ENCODE measurements around the gene TRERF1.
"Not testable (repeated sequence)": the region's sequence is repeated elsewhere in the genome, so short reads cannot be mapped to it uniquely, and the experiment has no call there.

TRERF1 gene

GRCh38 chr6:42332916-42333315 lies 118.8 kb downstream of the TRERF1 start:
- DNase-seq = peak; percentile 55

DNA sequence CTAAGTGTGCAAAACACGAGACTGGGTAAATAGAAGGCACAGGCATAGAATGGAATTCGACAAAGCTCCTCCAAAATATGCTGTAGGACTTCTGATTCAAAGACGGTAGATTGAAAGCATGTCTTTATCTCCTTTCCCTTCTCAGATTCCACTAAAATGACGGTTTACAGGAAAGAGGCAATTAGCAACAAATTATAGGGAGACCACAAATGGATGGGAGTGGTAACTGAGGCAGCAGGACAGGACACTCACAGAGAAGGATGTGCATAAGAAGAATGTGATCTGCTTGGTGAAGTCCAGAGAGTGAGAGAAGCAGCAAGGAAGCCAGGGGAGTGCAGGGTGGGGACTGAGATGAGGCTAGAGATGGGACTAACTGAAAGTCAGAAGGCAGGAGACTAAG lies 120.7 kb downstream of the TRERF1 start:
- no peak for DNase-seq

DNA sequence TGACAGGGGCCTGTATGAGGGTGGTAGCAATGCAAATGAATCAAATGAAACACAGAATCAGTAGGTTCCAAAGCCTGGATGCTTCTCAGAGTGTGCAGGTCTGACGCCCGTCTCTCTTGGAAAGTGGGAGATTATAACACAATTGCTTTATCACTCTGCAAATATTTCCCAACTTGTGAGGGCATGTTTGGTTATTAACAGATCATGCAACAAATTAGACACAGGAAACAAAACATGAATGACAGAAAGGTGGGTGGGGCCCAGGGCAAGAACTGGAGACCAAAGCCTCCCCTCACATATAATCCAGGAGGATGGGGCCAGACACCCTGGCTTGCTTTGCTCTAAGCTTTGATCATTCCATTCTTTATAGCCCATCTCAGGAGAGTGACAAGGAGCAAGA lies 125.5 kb downstream of the TRERF1 start:
- no peak for DNase-seq

GRCh38 chr6:42324656-42325324 lies 126.9 kb downstream of the TRERF1 start:
- DNase-seq = not testable (repeated sequence)

- no peak for DNase-seq
These were observed 129.1 kb downstream of the TRERF1 start for GRCh38 chr6:42322676-42323075.

DNA sequence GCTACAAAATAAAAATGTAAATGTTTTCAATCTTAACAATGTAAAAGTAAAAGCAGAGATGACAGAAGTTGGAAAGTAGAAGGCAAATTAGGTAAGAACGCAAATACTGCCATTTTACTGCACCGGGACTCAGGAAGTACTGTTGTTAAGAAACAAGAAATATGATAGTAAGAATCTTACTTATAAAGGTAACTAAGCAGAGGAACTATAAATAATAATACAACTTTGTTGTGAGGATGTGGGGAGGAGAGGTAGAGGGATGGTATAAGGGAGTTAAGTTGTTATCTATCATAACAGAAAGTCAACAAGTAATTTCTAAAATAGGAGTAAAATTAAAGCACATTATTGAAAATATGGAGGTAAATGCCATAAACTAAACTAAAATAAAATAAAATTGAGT lies 129.8 kb downstream of the TRERF1 start:
- no peak for DNase-seq

DNA sequence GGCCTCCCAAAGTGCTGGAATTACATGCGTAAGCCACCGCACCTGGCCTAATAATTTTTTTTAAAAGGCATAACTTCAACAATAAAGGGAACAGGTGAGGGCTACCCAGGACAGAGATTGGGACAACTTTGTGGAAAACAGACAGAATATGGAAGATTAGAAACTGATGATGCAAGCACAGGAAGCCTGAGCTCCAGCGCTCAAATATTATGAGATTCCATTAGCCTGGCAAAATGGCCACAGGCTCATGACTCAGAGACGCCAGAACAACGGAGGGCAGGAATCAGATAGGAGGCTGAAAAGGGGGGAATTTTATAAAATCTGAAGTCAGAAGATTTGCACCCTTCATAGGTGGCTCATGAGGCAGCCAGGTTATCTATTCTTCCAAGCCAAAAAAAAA lies 131.0 kb downstream of the TRERF1 start:
- no peak for DNase-seq

DNA sequence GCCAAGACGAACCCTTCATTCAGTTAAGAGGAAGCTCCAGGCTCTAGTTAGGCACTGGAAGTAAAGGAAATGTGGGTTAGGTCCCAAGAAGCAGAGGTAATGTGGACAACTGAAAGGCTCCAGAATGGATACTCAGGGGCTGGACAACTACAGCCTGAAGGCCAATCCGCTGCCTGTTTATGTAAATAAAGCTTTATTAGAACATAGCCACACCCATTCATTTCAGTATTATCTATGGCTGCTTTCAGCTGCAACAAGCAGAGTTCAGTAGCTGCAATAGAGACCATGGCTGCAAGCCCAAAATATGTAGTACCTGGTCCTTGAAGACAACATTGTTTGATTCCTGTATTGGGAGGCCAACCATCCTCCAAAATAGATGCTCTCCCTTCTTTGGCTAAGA lies 133.2 kb downstream of the TRERF1 start:
- no peak for DNase-seq

DNA sequence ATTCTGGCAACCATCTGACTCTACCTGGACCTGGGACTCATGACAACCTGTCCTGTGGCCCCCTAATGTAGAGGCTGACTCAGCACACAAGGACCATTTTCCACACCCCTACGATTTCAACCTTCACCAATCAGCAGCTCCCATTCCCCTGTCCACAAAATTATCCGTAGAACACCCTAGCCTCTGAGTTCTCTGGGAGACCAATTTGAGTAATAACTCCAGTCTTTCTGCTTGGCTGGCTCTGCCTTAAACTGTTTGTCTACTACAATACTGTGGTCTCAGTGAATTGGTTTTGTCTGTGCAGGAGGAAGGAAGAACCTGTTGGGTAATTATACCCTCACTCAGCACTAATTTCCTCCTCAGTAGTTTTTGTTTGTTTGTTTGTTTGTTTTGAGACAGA lies 134.7 kb downstream of the TRERF1 start:
- DNase-seq = peak; percentile 77

DNA sequence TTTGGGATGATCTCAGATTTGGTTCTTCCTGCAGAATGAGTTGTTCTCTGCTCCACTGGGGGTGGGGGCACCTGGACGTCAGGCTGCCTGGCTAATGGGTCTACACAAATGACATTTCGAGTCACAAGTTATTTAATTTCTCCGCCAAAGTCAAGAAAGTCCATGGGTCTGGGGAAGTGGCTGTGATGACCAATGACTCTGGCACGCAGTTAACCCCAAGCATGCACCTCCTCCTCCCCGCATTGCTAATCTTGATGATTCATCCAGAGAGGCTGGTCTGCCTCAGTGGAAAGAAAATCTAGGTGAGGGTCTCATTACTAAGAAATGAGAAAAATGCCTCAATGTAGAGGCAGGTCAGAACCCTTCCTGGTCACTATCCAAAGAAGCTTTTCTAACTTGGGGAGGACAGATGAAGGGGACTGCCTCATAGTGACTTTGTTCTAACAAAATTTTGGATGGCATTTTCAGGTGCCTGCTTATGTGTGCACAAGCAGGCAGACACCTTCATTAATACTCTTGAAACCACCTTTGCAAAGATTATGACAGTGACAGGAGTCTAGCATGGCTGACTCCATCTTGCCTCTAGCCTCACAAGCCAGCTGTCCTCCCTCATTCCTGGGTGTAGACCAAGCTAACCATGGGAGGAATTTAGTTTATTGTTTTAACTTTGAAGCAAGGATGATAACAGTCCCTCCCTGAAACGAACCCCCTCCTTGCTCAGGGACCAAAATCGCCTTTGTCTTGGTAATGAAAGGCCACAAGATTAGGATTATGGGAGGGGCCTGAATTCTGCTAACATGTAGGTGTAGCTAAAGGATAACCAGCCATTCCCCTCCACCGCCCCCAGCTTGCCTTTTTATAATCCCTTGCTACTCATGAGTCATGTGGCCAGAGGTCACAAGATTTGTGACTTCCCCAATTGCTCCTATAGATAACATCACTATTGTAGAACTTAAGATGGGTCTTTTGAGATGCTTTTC lies 135.4 kb downstream of the TRERF1 start:
- DNase-seq = peak; percentile 84

DNA sequence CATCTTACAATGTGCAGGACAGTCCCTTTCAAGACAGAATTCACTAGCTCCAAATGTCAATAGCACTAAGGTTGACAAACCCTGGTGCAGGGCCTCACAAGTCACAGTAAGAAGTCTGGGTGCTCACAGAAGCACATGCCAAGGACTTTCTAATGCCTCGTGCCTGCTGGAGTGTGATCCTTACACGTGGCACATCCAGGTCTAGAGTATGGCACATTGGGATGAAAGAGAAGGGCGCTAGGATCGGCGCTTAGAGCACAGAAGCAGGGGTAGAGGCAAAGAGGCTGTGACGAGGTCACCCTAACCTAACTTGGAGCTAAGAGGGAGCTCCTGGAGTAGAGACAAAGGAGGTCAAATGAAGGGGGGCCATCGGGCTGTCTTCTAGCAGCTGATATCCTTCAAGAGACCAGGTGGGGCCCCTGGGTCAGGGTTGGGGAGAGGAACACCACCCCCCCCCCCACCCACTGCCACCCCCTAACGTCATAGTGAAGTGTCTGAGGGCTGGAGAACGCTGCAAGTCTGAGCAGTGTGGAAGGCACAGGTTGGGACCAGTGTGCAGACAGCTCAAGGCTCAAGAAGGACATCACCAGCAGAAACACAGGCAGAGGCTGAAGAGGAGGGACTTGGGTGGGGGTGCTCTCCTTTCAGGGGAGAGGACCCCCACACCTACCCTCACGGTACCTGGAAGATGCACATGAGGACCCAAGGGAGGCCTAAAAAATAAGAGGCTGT lies 136.3 kb downstream of the TRERF1 start:
- DNase-seq = no peak

- DNase-seq = no peak
These were observed 137.0 kb downstream of the TRERF1 start for GRCh38 chr6:42314571-42315258.

- DNase-seq = no peak
These were observed 137.7 kb downstream of the TRERF1 start for GRCh38 chr6:42313941-42314570.

DNA sequence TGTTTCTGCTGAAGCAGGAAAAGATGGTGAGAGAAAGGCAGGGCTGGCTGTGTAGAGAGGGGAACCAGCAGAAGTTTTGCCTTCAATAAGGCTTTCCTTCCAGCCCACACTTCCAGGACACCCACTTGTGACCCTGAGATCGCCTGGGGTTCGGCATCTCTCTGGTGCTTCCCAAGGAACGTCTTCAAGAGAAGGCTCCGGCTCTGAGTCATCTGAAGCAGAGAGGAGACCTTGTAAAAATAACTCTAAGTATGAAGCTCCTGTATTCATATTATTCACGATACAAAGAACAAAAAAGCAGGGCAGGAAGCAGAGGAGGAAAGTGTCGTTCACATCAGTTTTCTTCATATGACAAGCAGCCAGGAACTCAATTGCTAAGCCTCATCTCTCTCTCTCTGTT lies 138.7 kb downstream of the TRERF1 start:
- DNase-seq = no peak

- DNase-seq = no peak
These were observed 144.6 kb downstream of the TRERF1 start for GRCh38 chr6:42307141-42307470.

DNA sequence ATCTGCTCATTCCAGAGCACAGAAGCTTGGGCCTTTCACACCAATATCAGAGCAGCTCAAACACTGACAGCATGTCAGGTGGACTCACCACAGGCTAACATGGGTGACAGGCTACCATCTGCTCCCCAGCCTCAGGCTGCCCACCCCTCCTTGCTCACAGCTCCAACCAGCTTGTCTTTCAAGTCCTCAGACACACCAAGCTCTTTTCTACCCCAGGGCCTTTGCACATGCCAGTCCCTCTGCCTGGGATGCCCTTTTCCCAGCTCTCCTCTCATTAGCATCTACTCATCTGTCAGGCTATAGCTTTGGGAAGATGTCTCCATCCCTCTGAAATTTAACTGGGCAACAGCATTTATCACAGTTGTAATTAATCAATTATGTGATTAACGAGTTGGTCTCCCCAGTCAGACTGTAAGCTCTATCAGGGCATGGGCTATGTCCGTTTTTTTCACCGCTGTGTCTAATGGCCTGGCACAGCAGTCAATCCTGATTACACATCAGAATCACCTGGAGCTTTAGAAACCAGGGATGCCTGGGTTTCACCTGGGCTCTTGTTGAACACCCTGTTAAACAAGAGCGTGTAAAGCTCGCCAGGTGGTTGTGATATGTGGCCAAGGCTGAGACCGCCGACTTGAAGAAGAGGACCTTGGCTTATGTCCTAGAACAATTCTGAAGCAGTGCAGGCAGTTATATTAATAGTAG lies 145.1 kb downstream of the TRERF1 start:
- DNase-seq = no peak

DNA sequence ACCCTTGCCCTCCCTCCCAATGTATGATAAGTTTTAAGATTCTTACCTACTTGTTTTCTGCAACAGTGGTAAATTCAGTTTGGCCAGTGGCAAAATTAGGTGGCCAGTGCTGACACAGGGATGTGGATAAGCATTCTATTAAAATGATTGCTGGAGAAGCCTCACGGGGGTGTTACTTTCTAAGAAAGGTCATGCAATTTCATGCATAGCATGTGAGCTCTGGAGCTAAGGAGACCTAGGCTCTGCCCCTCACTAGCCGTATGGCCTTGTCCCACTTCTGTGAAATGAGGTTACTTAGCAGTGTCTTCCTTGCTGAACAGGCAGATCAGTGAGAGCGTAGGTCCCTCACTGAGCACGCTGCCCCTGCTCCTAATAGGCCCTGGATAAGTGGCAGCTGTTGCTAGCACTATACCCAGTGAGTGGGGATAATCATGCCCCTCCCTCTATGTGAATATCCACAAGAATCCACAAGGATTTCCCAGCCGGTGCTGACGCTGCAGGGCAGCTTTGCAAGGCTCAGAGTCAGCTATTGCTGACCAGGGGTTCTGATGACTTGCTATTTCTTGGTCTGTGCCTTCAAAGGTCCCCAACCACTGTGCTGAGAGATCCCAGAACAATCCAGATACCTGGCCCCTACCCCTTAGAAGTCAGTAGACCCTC lies 147.5 kb downstream of the TRERF1 start:
- DNase-seq = no peak

DNA sequence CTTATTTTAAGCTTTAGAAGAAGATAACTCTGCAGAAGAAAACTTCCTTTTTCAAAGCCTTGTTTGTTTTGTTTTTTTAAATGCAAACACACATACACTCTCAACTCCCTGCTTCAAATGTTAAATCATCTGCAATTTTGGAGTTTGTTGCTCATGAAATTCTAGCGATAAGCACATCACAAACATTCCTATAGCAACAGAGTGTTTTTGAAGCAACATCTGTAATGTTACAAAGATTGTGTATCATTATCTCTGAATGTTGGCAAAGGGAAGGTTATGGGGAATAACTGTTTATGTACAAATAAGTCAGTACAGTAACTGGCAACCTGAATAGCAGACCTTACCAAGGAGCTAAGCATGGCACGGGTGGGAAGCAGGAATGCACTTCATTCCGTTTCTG lies 149.3 kb downstream of the TRERF1 start:
- no peak for DNase-seq

DNA sequence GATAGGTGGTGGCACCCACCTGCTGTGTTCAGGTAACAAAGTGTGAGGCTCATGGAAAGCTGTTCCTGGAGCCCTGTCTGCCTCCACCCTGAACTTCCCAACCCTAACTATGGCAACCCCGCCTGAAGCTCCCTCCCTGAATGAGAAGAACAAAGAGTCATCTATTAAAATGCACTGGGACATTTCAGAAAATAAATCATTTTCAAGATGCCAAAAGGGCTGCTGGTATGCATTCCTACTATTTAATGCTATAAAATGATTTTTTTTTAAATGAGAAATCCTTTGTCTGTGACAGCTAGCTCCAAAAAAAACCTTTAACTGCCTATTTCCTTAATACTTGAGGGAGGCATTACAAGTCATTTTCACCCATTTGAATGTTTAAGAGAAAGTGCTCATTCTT lies 149.7 kb downstream of the TRERF1 start:
- DNase-seq = no peak

DNA sequence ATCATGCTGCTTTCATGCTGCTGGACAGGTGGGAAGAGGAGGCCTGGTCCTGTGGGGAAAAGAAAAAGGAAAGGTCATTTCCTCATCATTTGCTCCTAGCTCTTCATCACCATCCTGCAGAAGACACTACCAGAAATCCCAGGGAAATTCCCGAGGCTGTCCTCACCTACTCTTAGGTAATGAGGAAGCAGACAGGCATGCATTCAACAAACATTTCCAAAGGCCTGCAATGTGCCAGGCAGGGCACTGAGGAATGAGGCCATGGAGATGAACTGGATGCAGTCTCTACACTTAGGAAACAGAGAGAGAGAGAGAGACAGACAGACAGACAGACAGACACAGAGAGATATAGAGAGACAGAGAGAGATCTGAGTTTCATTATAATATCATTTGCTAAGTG lies 151.0 kb downstream of the TRERF1 start:
- DNase-seq = no peak

- DNase-seq = no peak
These were observed 151.5 kb downstream of the TRERF1 start for GRCh38 chr6:42300185-42300584.
